Hepatocyte (in vitro differentiated cells): ENCODE data around the gene KLHL11. TPM values are rescaled to one million over a fixed set of nuclear protein-coding genes. Genes with fewer than 3 reads are reported as not detected.
A peak's percentile ranks its signal among the peaks of the same experiment; 100 is the strongest.

Experiments used
- DNase-seq: peaks from one replicate; pipeline ENCODE4 v3.0.0-alpha.2; 2016; ENCODE audit warnings: low spot score
- H2AFZ ChIP-seq: fragments of 200-600 bp; sonication (generic); 2 replicates; pipeline ENCODE4 v1.6.0; 2016; ENCODE audit warnings: antibody characterized with exemption, mild to moderate bottlenecking
- H3K27ac ChIP-seq: fragments of 200-600 bp; sonication (generic); 2 replicates; pipeline ENCODE4 v1.5.1; 2016; ENCODE audit warnings: mild to moderate bottlenecking
- H3K27me3 ChIP-seq: fragments of 200-600 bp; sonication (generic); 2 replicates; pipeline ENCODE4 v1.6.1; 2016
- H3K36me3 ChIP-seq: fragments of 200-600 bp; sonication (generic); replicated peaks from 2 replicates; pipeline ENCODE4 v1.5.1; 2016; ENCODE audit warnings: low read depth; ENCODE audit not compliant: insufficient read depth
- H3K4me1 ChIP-seq: fragments of 200-600 bp; sonication (generic); 2 replicates; pipeline ENCODE4 v1.5.1; 2016; ENCODE audit warnings: mild to moderate bottlenecking, moderate library complexity; ENCODE audit not compliant: insufficient read depth
- H3K4me2 ChIP-seq: fragments of 200-600 bp; sonication (generic); 2 replicates; pipeline ENCODE4 v1.6.0; 2016
- H3K4me3 ChIP-seq: fragments of 200-600 bp; sonication (generic); 2 replicates; pipeline ENCODE4 v1.5.1; 2016; ENCODE audit warnings: mild to moderate bottlenecking
- H3K79me2 ChIP-seq: fragments of 200-600 bp; sonication (generic); 2 replicates; pipeline ENCODE4 v1.6.0; 2017; ENCODE audit warnings: mild to moderate bottlenecking
- H3K9me2 ChIP-seq: fragments of 200-600 bp; sonication (generic); replicated peaks from 2 replicates; pipeline ENCODE4 v1.6.0; 2017; ENCODE audit warnings: mild to moderate bottlenecking; ENCODE audit not compliant: insufficient read depth
- H3K9me3 ChIP-seq: fragments of 200-600 bp; sonication (generic); 2 replicates; pipeline ENCODE4 v1.5.1; 2016; ENCODE audit warnings: low read depth, mild to moderate bottlenecking
- H4K20me1 ChIP-seq: fragments of 200-600 bp; sonication (generic); 2 replicates; pipeline ENCODE4 v1.6.0; 2016; ENCODE audit warnings: mild to moderate bottlenecking; ENCODE audit not compliant: insufficient read depth, poor library complexity, severe bottlenecking
- CTCF ChIP-seq: fragments of 200-600 bp; sonication (generic); IDR thresholded peaks from 2 replicates; pipeline ENCODE4 v1.5.1; 2016; ENCODE audit warnings: antibody characterized with exemption, mild to moderate bottlenecking; ENCODE audit not compliant: poor library complexity
- EZH2 ChIP-seq: fragments of 200-600 bp; sonication (generic); IDR thresholded peaks from 2 replicates; pipeline ENCODE4 v1.6.1; 2016; ENCODE audit warnings: antibody characterized with exemption, mild to moderate bottlenecking, borderline replicate concordance
- EZH2phosphoT487 ChIP-seq: fragments of 200-600 bp; sonication (generic); IDR thresholded peaks from one replicate; pipeline ENCODE4 v1.6.1; 2018; ENCODE audit warnings: antibody characterized with exemption, mild to moderate bottlenecking, low read depth, moderate library complexity; ENCODE audit not compliant: unreplicated experiment, severe bottlenecking
- WGBS: methylation state at CpG from one replicate; pipeline ENCODE4 v1.1.6; 2016; ENCODE audit warnings: low lambda C conversion rate; ENCODE audit errors: missing lambda C conversion rate; 5-methylcytosine and 5-hydroxymethylcytosine counted together
- polyA plus RNA-seq: library from polyadenylated mRNA; unstranded; fragments of >200 nt; fragmentation: Nextera tagmentation; extraction: Ambion mirVana; gene quantifications from 2 replicates; pipeline ENCODE4 v1.2.1, GENCODE V29; 2016
- total RNA-seq: library from RNA; depleted of rRNA; stranded (reverse); fragments of >200 nt; gene quantifications from 2 replicates; pipeline ENCODE4 v1.2.3, GENCODE V29; 2014

Gene KLHL11
- total and polyA plus RNA-seq, 2 experiments from 2014 or later: 10.0 to 25.2 TPM

GRCh38 chr17:41896726-41897125, 31.5 kb upstream of the KLHL11 start:
- DNase-seq: no peak
- Histone ChIP-seq H3K4me3 (no peak overlapping the region), H3K36me3 (peaks cover 3% of the 10 kb centered on the region), H2AFZ (no peak overlapping the region), H4K20me1 (peaks cover 6% of the 10 kb centered on the region), H3K27me3 (no peaks in the 10 kb centered on the region), H3K9me2 (no peaks in the 10 kb centered on the region), H3K9me3 (no peaks in the 10 kb centered on the region), H3K79me2 (no peaks in the 10 kb centered on the region), H3K4me1 (peaks cover 13% of the 10 kb centered on the region), H3K4me2 (no peak overlapping the region), H3K27ac (no peak overlapping the region)
- WGBS: 95% methylated on average over 6 of the region's 6 CpGs
- no peak for TF ChIP-seq EZH2phosphoT487
- TF ChIP-seq EZH2: no peak
- TF ChIP-seq CTCF: no peak

- H3K4me2 ChIP-seq: no peak overlapping the region
- no peaks in the 10 kb centered on the region for H3K9me2 ChIP-seq
These were observed 30.4 kb upstream of the KLHL11 start for GRCh38 chr17:41895617-41896016.

GRCh38 chr17:41894791-41895331, 29.6 kb upstream of the KLHL11 start:
- DNase-seq: no peak
- Histone ChIP-seq H3K4me2 (no peak overlapping the region), H3K9me2 (no peaks in the 10 kb centered on the region), H2AFZ (no peak overlapping the region), H3K4me1 (peaks cover 13% of the 10 kb centered on the region), H3K79me2 (no peaks in the 10 kb centered on the region), H3K4me3 (no peak overlapping the region), H4K20me1 (peaks cover 6% of the 10 kb centered on the region), H3K27ac (peak overlapping the region; percentile 60), H3K36me3 (peaks cover 3% of the 10 kb centered on the region), H3K27me3 (no peaks in the 10 kb centered on the region), H3K9me3 (no peaks in the 10 kb centered on the region)
- no peak for TF ChIP-seq CTCF
- no peak for TF ChIP-seq EZH2
- TF ChIP-seq EZH2phosphoT487: no peak
- 59% methylated on average over 7 of the region's 7 CpGs for WGBS

More at GRCh38 chr17:41895617-41896016, 30.4 kb upstream of the KLHL11 start:
- no peak overlapping the region for H3K4me3 ChIP-seq
- no peaks in the 10 kb centered on the region for H3K9me3 ChIP-seq
- H3K36me3 ChIP-seq: peaks cover 3% of the 10 kb centered on the region
- no peak for TF ChIP-seq EZH2phosphoT487
- TF ChIP-seq CTCF: no peak
- no peak for TF ChIP-seq EZH2
- H3K79me2 ChIP-seq: no peaks in the 10 kb centered on the region
- 59% methylated on average over 5 of the region's 5 CpGs for WGBS
- peaks cover 13% of the 10 kb centered on the region for H3K4me1 ChIP-seq
- peaks cover 6% of the 10 kb centered on the region for H4K20me1 ChIP-seq
- DNase-seq: no peak
- H2AFZ ChIP-seq: no peak overlapping the region
- no peaks in the 10 kb centered on the region for H3K27me3 ChIP-seq
- H3K27ac ChIP-seq: peak overlapping the region; percentile 60
